PFSK-1 (cell line): ENCODE measurements around the gene S100A14.

Source experiments
- POLR2AphosphoS5 ChIP-seq: IDR thresholded peaks from 2 replicates; pipeline ENCODE4 v1.6.1; 2012; ENCODE audit warnings: low read depth, mild to moderate bottlenecking, control low read depth, low read length, moderate library complexity
- REST ChIP-seq, 2 experiments: IDR thresholded peaks; 2 replicates each; pipeline versions ENCODE4 v1.6.1 to v1.8.0; 2011 to 2012; ENCODE audit warnings: low read depth in 2 of 2, low read length in 2 of 2, control low read depth in 1 of 2, inconsistent platforms in 1 of 2, mild to moderate bottlenecking in 1 of 2, moderate library complexity in 1 of 2; ENCODE audit not compliant: insufficient read depth in 1 of 2
- SIN3A ChIP-seq: IDR thresholded peaks from 2 replicates; pipeline ENCODE4 v1.6.1; 2012; ENCODE audit warnings: mild to moderate bottlenecking, low read length, moderate library complexity, borderline replicate concordance; ENCODE audit not compliant: insufficient read depth

DNA sequence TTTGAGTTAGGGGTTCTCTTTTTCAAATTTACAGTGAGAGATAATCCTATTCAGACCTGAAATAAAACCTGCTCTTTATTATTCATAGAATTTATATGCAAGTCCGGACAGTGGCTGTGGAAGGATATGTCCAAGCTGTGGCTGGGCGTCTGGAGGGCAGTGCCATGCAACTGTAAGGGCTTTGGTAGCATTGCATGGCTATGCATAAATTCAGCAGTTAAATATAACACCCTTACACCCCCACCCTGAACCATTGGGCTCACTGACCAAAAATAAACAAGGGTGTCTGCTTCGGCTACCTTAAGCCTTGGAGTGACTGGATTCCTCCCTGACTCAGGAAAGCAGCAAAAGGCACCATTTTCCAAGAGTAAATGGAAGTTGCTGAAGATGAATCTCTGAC is 23.2 kb upstream of the S100A14 start:
- TF ChIP-seq REST (IDR thresholded peaks at IDR 0.05; ENCODE audit: insufficient read depth in 1 of 2, low read depth in 2 of 2, low read length in 2 of 2) (no peak), SIN3A (no peak), POLR2AphosphoS5 (no peak)
